DMS53 treated with DMSO at 0.1 percent for 48 hours (cell line): ENCODE results near the gene MOBP.
"Not testable (repeated sequence)": the region's sequence is repeated elsewhere in the genome, so short reads cannot be mapped to it uniquely, and the experiment has no call there.

Source experiments
- DNase-seq: peaks from one replicate; lab custom pipeline; 2025; ENCODE audit not compliant: unreplicated experiment; lab: John Stamatoyannopoulos, UW

The MOBP gene

DNA sequence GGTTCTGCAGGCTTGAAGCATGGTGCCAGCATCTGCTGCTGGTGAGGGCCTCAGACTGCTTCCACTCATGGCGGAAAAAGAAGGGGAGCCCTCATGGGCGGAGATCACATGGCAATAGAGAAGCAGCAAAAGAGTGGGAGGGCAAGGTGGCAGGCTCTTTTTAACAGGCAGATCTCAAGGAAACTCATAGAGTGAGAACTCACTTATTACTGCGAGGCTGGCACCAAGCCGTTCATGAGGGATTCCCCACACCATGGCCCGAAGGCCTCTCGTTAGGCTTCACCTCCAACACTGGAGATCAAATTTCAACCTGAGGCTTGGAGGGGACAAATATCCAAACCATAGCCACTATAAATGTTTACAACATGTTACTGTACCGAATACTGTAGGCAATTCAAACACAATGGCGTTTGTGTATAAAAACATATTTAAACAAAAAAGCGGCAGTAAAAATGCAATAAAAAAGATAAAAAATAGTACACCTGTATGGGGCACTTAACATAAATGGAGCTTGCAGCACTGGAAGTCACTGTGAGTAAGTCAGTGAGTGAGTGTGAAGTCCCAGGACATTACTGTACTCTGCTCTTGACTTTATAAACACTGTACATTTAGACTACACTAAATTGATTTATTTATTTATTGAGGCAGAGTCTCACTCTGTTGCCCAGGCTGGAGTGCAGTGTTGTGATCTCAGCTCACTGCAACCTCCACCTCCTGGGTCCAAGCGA, 18.8 kb upstream of the MOBP start:
- no peak for DNase-seq

DNA sequence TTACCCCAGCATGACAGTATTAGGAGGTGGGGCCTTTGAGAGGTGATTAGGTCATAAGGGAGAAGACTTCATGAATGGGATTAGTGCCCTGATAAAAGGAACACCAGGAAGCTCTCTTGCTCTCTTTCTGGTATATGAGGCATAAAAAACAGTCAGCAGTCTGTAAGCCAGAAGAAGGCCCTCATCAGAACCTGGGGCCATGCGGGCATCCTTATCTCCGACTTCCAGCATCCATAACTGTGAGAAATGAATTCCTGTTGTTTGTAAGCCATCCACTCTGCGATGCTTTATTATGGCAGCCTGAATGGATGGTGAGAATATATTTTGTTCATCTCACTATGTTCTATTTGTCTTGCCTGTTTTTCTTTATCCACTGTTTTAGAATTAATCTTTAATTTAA, 17.7 kb upstream of the MOBP start:
- no peak for DNase-seq

DNA sequence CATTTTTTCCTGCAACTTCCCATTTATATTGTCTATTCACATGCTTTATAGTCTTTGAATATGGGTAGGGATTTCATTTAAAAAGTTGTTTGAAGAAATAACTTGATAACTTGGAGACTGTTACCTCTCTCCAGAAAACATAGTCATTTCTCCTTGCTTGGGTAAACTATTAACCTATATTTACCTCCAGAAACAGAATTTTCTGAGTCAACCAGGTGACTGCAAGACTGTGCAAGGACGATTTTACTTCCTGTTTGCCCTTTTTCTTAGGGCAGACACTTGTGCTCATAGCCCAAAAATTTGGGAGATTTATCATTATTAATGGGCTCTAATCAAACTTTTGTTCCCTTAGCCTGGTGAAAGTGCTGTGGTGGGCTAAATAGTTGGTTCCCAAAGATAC, 14.3 kb upstream of the MOBP start:
- no peak for DNase-seq

DNA sequence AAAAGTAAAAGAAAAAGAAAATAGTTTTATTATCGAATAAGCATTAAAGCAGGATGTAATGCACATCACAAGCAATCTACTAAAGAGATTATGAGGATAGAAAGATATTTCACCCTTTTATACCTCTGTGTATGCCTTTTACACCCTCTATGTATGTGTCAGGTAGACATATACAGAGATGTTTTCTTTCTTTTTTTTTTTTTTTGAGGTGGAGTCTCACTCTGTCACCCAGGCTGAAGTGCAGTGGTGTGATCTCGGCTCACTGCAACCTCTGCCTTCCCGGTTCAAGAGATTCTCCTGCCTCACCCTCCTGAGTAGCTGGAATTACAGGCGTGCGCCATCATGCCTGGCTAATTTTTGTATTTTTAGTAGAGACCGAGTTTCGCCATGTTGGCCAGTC, 13.6 kb upstream of the MOBP start:
- not testable (repeated sequence) for DNase-seq

DNA sequence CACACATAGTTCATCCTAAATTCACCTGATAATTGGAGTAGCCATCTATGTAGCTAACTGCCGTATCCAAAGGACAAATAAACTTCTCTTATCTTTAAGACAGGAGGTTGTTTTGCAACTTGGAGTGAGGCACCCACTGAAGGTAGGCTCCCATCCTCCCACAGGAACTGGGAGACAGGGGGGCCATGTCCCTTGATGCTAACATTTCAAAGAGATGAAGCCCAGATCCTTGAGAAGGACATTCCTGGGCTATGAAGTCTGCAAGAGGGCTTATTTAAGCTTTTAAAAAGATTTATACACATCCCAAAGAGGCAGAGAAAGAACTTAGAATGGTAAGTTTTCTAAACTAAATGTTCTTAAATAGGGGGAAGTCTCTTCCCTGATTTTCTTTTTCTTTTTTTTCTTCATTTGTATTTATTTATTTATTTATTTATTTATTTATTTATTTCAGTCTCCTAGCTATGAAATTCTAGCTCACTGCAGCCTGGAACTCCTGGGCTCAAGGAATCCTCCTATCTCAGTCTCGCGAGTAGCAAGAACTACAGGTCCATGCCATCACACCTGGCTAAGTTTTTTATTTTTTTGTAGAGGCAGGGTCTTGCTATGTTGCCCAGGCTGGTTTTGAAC, 12.8 kb upstream of the MOBP start:
- no peak for DNase-seq

DNA sequence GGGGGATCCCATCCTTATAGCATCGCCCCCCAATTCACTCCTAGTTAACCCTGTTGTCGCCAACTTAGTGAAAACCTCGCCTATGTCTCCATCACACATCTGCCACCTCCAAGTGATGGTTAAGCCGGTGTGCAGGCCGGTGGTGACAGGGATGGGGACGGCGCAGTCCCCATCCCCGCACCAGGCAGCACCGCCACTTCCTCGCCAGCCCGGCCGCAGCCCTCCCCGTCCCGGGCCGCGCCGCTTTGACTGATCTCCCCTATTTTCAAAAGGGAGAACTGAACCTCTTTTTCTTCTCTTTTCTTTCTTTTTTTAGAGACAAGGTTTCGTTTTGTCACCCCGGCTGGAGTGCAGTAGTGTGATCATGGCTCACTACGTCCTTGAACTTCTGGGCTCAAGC, 11.3 kb upstream of the MOBP start:
- DNase-seq = no peak

DNA sequence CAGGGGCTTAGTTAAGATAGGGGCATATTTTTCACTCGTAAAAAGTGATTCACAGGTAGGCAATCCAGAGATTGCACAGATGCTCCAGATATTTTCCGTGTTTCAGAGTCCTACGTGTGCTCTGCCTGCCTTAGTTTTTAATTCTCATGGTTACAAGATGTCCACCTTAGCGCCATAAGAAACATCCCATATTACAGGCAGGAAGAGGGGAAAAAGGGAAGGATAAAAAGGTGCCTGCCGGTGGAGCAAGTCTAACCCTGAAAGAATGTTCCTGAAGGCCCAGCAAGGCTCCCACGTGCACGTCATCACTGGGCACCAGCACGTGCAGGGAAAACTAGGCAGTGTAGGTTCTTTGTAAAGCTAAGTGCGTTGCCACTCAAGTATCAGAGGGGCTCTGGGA, 10.1 kb upstream of the MOBP start:
- DNase-seq = no peak

DNA sequence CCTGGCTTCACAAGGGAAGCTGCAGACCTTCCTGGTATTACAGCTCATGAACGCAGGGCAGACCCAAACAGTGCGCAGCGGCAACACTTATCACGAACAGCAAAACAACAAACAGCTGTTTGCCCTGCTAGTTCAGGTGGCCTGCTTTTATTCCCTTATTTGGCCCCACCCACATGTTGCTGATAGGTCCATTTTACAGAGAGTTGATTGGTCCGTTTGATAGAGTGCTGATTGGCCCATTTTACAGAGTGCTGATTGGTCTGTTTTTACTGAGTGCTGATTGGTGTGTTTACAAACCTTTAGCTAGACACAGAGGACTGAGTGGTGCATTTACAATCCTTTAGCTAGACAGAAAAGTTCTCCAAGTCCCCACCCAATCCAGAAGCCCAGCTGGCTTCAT, 8.9 kb upstream of the MOBP start:
- DNase-seq = not testable (repeated sequence)

DNA sequence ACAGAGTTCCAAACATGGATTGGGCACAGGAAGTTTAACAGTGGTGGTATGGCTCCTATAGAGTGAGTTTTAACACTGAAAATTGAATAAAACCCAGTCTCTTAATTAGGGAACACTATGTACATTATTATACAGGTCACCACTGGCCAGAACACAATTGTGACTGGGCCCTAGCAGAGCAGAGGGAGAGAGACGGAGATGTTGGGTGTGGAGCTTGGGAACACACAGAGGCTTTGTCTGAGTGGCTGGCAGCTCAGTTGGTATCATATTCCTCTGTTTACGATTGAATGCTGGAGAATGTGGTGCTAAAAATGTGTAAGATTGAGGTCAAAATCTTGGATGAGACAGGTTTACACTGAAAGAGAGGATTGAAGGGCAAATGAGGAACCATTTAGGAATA, 6.8 kb upstream of the MOBP start:
- DNase-seq = no peak

DNA sequence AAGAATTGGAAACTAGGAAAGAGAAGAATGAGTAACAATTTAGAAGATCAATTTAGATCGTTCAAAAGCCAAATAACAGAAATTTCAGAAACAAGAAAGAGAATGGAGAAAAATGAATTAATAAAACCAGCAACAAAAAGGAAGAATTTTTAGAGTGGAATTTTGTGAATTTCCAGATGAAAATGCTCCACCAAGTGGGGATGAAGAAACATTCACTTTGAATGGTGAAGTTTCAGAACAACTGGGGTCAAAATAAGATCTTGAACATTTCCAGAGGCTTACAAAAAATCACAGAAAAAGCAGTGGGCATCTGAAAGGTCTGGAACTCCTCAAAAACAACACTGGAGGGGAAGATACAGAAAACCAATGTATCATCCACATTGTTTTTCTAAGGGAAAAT, 4.2 kb upstream of the MOBP start:
- DNase-seq = no peak

DNA sequence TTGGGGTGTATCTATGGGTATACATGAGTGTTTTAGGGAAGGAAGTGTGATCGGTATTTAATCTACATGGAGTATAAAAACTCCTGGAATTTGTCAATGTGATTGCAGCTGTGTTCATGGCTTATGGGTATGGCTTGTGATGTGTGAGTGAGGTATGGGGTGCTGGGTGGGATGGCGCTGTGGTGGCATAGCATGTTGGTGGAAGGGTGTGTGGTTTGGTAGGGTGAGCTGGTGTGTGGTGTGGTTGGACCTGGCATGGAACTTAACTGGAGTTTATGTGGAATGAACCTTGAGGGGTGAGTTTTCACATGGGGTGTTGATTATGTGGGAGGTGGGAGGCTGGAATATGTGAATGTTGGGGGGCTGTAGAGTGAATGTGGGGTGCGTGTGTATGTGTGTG, 492 bp upstream of the MOBP start:
- no peak for DNase-seq

DNA sequence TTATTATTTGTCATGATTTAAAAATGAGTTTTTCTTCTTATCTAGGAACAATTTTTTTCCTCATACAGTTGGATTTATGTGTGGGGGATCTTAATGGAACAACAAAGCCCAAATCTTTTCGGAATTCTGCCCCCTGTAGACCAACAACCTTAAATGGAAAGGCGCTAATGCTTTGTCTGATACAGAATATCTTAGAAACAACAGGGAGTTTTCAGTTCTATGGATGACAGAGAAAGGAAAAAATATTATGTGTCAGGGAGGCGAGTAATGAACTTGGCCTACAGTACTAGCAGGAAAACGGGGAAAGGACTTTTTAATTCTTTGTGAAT, 592 bp downstream of the MOBP start:
- DNase-seq = no peak

DNA sequence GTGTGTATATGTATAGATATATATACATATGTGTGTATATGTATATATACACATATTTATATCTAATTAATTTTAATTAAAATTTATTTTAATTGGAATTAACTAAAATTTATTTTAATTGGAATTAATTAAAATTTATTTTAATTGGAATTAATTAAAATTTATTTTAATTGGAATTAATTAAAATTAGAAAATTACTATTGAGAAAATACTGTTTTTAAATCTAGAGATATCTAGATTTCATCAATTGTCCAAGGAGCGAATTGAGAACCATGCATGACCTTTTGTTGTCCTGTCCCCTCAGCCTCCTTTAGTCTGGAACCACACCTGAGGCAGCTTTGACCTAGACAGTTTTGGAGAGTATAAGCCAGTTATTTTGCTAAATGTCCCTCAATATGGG, 1.8 kb downstream of the MOBP start:
- DNase-seq = no peak

DNA sequence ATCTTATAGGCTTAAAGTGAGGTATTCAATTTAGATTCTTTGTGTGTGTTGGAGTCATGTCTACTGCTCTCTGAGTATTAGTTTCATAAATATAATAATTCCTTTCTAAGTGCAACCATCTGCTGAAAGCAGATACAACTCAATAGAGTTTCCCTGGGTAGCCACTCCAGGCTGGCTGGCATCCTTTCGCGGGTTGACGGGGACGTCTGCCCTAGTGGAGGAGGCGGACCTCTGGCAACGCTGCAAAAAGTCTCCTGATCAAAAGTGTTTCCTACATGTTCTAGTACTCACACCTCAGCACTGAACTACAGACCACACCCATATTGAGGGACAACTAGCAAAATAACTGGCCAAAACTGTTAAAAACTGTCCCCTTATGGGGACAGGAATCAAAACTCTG, 2.5 kb downstream of the MOBP start:
- no peak for DNase-seq

DNA sequence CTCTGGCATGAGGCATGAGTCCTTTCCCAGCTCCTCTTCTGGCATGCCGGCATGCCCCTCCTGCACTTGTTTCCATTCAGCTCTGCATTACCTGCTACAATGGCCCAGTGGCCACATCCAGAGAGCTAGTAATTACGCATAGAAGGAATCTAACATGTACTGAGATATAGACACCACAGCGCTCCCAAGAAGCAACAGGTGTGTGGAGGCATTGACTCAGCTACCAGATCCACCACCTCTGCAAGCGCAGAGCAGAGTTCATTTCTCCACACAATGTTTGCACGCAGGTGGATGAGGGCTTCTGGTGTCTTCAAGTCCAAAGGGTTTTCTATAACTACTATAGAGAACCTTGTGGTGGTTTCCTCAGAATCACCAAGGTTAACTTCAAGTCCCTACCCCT, 4.2 kb downstream of the MOBP start:
- no peak for DNase-seq

DNA sequence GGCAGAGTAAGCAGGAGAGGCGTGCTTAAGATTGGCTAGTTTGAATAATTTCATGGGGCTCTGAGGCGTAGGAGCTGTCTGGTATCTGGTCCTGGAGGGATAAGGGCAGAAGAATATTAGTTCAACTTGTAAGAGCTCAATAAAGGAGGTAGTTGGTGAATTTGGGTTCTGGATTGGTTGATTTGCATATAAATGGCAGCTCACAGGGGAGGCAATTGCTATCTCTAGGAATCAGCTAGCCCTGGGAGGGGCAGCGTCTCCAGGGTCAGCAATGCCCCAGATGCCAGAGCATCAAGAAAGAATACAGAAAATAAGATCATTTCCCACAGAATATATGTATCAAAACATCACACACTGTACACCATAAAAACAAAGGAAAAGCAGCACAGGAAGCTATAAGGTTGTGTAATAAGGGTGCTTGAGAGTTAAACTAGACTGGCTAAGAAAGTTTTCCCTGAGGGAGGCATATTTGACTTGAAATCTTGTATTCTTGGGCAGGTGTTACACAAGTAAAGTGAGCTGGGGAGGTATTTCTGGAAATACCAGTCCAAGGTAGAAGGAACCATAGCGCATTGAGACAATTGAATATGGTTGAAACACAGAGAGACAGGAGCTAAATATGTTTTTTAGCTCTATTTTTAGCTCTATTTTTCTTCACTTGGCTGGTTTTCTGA, 6.1 kb downstream of the MOBP start:
- no peak for DNase-seq

DNA sequence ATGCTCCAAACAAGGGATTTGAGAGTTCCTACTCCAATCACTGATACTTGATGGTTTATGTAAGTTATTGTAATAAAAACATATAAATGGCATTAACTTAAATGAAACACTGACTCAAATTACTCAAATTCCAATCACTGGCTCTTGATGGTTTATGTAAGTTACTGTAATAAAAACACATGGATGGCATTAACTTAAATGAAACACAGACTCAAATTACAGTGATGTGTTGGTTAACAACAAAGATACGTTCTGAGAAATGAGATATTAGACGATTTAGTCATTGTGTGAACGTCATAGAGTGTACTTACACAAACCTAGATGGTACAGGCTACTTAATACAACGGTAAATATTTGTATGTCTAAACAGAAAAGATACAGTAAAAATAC, 6.6 kb downstream of the MOBP start:
- DNase-seq = no peak

DNA sequence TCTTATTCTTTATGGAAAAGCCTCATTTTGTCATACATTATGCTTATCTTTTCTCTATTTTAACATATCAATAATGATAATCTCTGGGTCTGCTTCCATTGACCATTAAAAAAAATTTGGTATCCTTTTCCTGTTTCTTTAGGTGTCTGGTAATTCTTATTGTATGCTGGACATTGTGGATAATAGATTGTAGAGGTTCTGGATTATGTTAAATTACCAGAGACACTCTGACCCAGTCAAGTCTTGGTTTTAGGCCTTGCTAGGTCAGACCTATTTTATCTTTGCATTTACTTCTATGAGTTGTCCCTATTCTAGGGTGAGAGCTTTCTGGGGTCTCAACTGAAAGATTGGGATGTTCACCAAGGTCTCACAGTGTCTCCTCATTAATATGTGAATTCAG, 9.3 kb downstream of the MOBP start:
- no peak for DNase-seq

DNA sequence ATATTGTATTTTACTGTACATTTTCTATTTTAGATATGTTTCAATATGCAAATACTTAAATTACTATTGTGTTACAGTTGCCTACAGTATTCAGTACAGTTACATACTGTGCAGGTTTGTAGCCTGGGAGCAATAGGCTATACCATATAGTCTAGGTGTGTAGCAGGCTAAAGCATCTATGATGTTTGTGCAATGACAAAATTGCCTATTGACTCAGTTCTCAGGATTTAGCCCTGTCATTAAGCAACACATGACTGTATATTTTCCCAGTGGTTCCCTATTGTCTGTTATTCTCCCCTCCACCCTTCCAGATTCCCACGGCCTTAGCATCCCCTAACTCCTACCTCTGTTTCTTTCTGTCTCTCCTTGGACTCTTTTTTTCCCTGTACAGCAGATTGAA, 10.7 kb downstream of the MOBP start:
- DNase-seq = no peak

DNA sequence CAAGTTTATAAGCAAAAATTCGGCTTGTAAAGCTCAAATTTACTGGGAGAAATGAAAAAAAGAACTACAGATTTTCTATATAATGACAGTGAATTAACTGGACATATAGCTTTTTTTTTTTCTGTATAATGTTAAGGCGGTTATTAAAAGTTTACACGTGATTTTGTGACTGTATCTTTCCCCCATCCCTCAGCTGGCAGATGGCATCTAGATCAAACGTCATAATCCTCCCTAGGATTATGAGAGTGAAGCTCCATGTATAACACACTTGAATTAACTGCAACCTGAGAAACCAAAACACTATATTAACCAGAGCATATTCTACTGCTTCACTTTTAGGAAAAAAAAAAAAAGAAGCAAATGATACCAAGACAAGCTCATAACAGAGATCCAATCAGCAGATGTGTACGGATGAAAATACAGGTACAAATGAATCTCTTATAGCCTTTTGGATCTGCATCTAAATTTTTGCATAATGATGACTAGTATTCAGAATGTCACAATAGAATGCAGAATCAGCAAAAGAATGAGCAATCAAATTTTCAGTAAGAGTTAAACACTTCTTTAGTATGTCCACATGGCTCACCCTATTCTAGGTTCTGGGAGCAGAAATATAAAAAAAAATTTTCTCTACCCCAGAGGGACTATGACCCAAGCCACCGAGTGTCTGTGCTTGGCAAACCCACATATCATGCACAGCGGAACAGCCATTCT, 12.4 kb downstream of the MOBP start:
- DNase-seq = no peak

DNA sequence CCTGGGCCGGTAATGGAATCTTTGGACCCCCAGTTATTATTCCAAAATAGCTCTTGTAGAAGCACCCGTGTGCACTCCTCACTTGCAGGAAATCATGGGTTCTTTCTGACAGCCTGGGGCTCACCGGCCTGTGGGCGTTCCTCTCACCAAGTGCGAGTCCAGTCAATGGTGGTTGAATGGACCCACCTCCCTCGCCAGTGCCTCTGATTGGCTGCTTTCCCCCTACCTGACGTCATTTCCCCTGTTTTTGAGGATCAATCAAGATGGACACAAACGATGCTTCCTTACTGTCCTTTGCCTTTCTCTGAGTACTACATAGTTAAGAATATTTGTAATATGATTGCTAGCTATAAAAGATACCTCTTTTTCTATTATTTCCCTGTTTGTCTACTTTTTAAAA, 18.1 kb downstream of the MOBP start:
- no peak for DNase-seq

DNA sequence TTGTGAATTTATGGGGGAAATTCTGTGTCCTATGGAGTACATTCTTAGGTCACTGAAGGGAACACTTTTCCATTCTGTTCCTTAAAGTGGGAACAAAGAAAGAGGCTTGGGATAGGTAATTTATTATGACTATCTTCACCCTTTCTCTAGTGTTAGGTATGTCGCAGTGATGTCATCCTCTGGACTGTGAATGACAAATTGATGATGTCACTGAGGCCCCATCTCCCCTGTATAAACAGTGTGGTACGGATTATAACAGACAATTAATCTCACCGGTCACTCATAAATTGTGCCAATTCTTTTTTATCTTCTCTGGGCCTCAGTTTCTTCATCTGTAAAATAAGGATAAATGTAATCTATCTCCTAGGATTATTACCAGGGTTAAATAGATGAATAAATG, 23.5 kb downstream of the MOBP start:
- DNase-seq = no peak
